GM12874 (cell line): Measurements from ENCODE around the gene BABAM1.

Experiments used
- TF ChIP-seq, protein P1 (sequence below): IDR thresholded peaks from 2 replicates; pipeline ENCODE4 v1.5.1; 2011; ENCODE audit warnings: low read depth, mild to moderate bottlenecking, control low read depth, low read length, moderate library complexity; ENCODE audit not compliant: insufficient read depth

The BABAM1 gene

DNA sequence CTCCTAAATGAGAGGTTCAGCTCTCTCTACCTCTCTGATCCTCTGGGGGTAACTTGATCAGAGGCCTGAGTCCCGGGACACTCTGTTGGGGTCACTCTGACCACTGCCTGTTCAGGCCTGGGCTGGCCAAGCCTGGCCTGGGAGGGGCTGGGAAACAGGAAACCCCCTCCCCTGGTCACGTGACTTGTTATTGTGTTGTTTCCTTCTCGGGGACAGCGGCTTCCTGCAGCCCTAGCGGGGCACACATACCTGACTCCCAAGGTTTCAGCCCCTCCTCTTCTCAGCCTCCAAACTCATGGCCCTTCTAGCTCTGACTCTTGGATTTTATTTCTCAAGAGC, 2.6 kb upstream of the BABAM1 start, which contains the start of gene USHBP1:
TSS of gene USHBP1 (minus strand) at position 105 of the 339 bp plus-strand sequence. CDS start 446 bp downstream, outside the sequence.
- TF ChIP-seq, protein P1, sequence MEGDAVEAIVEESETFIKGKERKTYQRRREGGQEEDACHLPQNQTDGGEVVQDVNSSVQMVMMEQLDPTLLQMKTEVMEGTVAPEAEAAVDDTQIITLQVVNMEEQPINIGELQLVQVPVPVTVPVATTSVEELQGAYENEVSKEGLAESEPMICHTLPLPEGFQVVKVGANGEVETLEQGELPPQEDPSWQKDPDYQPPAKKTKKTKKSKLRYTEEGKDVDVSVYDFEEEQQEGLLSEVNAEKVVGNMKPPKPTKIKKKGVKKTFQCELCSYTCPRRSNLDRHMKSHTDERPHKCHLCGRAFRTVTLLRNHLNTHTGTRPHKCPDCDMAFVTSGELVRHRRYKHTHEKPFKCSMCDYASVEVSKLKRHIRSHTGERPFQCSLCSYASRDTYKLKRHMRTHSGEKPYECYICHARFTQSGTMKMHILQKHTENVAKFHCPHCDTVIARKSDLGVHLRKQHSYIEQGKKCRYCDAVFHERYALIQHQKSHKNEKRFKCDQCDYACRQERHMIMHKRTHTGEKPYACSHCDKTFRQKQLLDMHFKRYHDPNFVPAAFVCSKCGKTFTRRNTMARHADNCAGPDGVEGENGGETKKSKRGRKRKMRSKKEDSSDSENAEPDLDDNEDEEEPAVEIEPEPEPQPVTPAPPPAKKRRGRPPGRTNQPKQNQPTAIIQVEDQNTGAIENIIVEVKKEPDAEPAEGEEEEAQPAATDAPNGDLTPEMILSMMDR, result no peak

DNA sequence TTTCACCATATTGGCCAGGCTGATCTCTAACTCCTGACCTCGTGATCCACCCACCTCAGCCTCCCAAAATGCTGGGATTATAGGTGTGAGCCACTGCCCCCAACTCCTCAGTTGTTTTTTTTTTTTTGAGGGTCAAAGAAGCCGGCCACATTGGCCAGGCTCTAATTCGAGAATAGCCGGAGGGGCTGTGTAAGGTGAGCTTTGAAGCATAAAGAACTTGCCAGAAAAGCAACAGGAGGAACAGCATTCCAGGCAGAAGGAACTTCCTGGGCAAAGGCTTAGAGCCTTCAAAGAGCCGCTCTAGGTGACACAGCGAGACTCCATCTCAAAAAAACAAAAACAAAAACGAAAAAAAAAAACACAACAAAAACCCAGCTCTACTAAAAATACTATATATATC, 1.2 kb upstream of the BABAM1 start:
- TF ChIP-seq, protein P1, result no peak

DNA sequence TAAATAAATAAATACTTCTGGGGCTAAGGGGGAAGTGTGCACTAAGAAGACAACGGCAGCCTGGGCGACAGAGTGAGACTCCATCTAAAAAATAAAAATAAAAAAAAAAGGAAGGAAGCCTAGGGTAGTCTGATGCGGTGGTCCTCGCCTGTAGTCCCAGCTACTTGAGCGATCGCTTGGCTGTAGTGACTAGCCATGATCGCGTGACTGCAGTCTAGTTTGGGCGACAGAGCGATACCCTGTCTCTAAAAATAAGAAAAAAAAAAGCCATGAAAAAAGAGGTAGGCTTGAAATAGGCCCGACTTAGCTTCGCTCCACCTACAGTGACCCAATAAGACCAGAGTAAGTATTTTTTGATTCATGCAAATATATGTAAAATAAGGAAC, 661 bp upstream of the BABAM1 start:
- TF ChIP-seq, protein P1, result no peak

DNA sequence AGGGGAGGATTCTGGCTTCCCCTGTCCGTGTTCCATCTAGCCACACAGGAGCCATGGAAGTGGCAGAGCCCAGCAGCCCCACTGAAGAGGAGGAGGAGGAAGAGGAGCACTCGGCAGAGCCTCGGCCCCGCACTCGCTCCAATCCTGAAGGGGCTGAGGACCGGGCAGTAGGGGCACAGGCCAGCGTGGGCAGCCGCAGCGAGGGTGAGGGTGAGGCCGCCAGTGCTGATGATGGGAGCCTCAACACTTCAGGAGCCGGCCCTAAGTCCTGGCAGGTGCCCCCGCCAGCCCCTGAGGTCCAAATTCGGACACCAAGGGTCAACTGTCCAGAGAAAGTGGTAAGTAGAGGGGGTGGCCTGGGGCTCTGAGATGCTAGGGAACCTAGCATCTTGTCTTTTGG, 1.5 kb downstream of the BABAM1 start:
- TF ChIP-seq, protein P1, result no peak

- TF ChIP-seq, protein P1, result no peak
Observed at GRCh38 chr19:17275441-17276175, 8.4 kb downstream of the BABAM1 start.

DNA sequence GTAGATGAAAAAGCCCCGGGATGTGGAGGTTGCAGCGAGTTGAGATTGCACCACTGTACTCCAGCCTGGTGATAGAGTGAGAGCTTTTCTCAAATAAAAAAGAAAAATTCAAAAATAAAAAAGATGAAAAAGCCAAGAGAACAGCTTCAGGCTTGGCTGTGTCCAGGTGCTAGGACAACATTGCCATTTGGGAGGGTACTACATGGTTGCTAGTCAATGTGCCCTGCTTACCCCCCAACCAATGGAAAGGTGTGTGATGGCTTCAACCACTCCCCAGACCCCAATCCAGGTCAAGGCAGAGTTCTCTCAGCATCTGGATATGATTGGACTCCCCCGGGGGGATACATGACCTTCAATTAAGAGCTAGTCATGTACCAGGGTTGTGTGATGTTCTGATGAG, 12.2 kb downstream of the BABAM1 start:
- TF ChIP-seq, protein P1, result no peak

DNA sequence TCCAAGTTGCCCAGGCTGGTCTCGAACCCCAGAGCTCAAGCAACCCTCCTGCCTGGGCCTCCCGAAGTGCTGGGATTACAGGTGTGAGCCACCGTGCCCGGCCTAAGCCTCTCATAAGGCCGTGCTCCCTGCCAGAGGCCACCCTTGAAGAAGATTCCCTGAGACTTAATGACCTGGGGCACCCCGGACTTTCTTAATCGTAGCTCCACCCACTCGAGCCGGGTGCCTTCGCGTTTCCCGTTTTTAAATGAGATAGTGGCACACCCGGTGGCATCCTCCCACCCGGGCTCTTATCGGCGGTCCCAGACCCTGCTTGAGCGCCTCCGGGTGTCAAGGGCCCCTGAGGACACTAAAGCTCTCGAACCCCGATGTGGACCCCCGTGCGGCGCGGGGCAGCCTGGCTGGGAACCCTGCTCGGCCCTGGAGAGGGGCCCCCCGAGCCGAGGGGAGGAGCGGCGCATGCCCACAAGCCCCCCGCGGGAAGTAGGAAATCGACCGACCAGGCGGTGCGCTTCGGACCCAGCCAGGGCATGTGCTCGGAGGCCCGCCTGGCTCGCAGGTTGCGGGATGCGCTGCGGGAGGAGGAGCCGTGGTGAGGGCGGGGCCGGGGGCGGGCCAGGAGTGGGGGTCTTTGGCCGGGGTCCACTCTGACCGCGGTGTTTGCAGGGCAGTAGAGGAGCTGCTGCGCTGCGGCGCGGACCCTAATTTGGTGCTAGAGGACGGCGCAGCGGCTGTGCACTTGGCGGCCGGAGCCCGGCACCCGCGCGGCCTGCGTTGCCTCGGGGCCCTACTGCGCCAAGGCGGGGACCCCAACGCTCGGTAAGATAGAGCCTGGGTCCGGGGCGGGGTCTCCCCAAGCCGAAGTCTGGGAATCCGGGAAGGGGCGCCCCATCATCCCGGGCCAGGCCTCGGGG, 14.4 kb downstream of the BABAM1 start, which contains the start of gene ANKLE1:
TSS of gene ANKLE1 (plus strand) at position 511 of the 914 bp plus-strand sequence. CDS start at position 531, 20 bp downstream.
- TF ChIP-seq, protein P1, result no peak
